PC-3 (cell line): ENCODE results near the gene VAV3.

ENCODE experiments used
- EZH2 ChIP-seq: fragments of 300-600 bp; sonication (generic); IDR thresholded peaks from one replicate; pipeline ENCODE4 v1.6.1; 2017; ENCODE audit warnings: antibody characterized with exemption, mild to moderate bottlenecking, low read length; ENCODE audit not compliant: unreplicated experiment
- EZH2phosphoT487 ChIP-seq: fragments of 300-600 bp; sonication (generic); IDR thresholded peaks from 2 replicates; pipeline ENCODE4 v1.6.1; 2018; ENCODE audit warnings: mild to moderate bottlenecking, antibody characterized with exemption, low read length, borderline replicate concordance
- TF ChIP-seq, protein P1 (sequence below): fragments of 300-600 bp; sonication (generic); conservative IDR thresholded peaks from 2 replicates; pipeline ENCODE4 v1.5.1; 2017; ENCODE audit warnings: antibody characterized with exemption, low read depth, mild to moderate bottlenecking, low read length

GRCh38 chr1:107727866-107728265 lies 237.1 kb downstream of the VAV3 start:
- TF ChIP-seq EZH2 (no peak), EZH2phosphoT487 (no peak)
- TF ChIP-seq, protein P1, sequence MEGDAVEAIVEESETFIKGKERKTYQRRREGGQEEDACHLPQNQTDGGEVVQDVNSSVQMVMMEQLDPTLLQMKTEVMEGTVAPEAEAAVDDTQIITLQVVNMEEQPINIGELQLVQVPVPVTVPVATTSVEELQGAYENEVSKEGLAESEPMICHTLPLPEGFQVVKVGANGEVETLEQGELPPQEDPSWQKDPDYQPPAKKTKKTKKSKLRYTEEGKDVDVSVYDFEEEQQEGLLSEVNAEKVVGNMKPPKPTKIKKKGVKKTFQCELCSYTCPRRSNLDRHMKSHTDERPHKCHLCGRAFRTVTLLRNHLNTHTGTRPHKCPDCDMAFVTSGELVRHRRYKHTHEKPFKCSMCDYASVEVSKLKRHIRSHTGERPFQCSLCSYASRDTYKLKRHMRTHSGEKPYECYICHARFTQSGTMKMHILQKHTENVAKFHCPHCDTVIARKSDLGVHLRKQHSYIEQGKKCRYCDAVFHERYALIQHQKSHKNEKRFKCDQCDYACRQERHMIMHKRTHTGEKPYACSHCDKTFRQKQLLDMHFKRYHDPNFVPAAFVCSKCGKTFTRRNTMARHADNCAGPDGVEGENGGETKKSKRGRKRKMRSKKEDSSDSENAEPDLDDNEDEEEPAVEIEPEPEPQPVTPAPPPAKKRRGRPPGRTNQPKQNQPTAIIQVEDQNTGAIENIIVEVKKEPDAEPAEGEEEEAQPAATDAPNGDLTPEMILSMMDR = no peak
